Cardiac septum (tissue), 1 donor: ENCODE data around the gene IFNB1. TPM values are rescaled to one million over a fixed set of nuclear protein-coding genes. Genes with fewer than 3 reads are reported as not detected.

Experiments used
- total RNA-seq: library from RNA; stranded (reverse); fragmentation: NEBNext Ultra II Directional; extraction: Animal tissue kit (Norgen Biotek cat#: 25700); gene quantifications from one replicate; pipeline ENCODE4 v1.2.1, GENCODE V29; 2021
- donor health status: DM: no; HTN: no; CAD: no.

Gene IFNB1
- total RNA-seq, 1 donor from 2014 or later = not detected

Other genes with a start within 250 kb of the IFNB1 start
- gene HACD4, start 46.3 kb downstream of the IFNB1 start, total RNA-seq = 0.65 TPM
- gene IFNW1, start 63.9 kb upstream of the IFNB1 start, total RNA-seq = not detected
- gene IFNA21, start 88.7 kb upstream of the IFNB1 start, total RNA-seq = not detected
- gene IFNA4, start 109.6 kb upstream of the IFNB1 start, total RNA-seq = not detected
- gene IFNA7, start 124.3 kb upstream of the IFNB1 start, total RNA-seq = not detected
- gene IFNA10, start 129.2 kb upstream of the IFNB1 start, total RNA-seq = not detected
- gene IFNA16, start 139.4 kb upstream of the IFNB1 start, total RNA-seq = not detected
- not detected for gene IFNA17, start 150.3 kb upstream of the IFNB1 start, total RNA-seq
- not detected for gene IFNA14, start 162.1 kb upstream of the IFNB1 start, total RNA-seq
- not detected for gene IFNA5, start 227.4 kb upstream of the IFNB1 start, total RNA-seq